ENCODE measurements around the gene E2F3. TPM values are rescaled to one million over a fixed set of nuclear protein-coding genes. Genes with fewer than 3 reads are reported as not detected.
A peak's percentile ranks its signal among the peaks of the same experiment; 100 is the strongest.

Gene E2F3
- total RNA-seq, 4 donors from 2014 or later, result 4.2 to 7.4 (median 6.9) TPM

- Histone ChIP-seq H3K27ac (peak overlapping the region in 1 of 4 donors; percentile 14), H3K4me3 (no peak overlapping the region), H3K9me3 (no peaks in the 10 kb centered on the region), H3K36me3 (no peaks in the 10 kb centered on the region), H3K4me1 (no peaks in the 10 kb centered on the region), H3K27me3 (no peaks in the 10 kb centered on the region)
- no peak for DNase-seq
- TF ChIP-seq POLR2A (IDR thresholded peaks at IDR 0.05) (no peak), CTCF (IDR thresholded peaks at IDR 0.05) (no peak)
These were observed 75.8 kb downstream of the E2F3 start for GRCh38 chr6:20477485-20477884.

- no peaks in the 10 kb centered on the region for H3K36me3 ChIP-seq
- no peak for TF ChIP-seq CTCF (IDR thresholded peaks at IDR 0.05)
- no peak for TF ChIP-seq POLR2A (IDR thresholded peaks at IDR 0.05)
These were observed 77.4 kb downstream of the E2F3 start for GRCh38 chr6:20479060-20479459.

GRCh38 chr6:20479526-20479925, 77.8 kb downstream of the E2F3 start:
- no peak for TF ChIP-seq CTCF (IDR thresholded peaks at IDR 0.05)
- no peak for TF ChIP-seq POLR2A (IDR thresholded peaks at IDR 0.05)
- no peak overlapping the region for H3K27ac ChIP-seq
- no peak overlapping the region for H3K4me3 ChIP-seq
- no peak for DNase-seq
- no peaks in the 10 kb centered on the region for H3K27me3 ChIP-seq
- no peaks in the 10 kb centered on the region for H3K4me1 ChIP-seq
- H3K9me3 ChIP-seq, result no peaks in the 10 kb centered on the region
- no peaks in the 10 kb centered on the region for H3K36me3 ChIP-seq

More at GRCh38 chr6:20479060-20479459, 77.4 kb downstream of the E2F3 start:
- no peak overlapping the region for H3K27ac ChIP-seq
- no peaks in the 10 kb centered on the region for H3K9me3 ChIP-seq
- H3K4me1 ChIP-seq, result no peaks in the 10 kb centered on the region
- H3K27me3 ChIP-seq, result no peaks in the 10 kb centered on the region
- H3K4me3 ChIP-seq, result no peak overlapping the region
- no peak for DNase-seq

- Histone ChIP-seq H3K4me1 (no peaks in the 10 kb centered on the region), H3K9me3 (no peaks in the 10 kb centered on the region), H3K36me3 (no peaks in the 10 kb centered on the region), H3K27ac (no peak overlapping the region), H3K27me3 (no peaks in the 10 kb centered on the region), H3K4me3 (no peak overlapping the region)
- DNase-seq, result no peak
- TF ChIP-seq POLR2A (IDR thresholded peaks at IDR 0.05), result no peak
- no peak for TF ChIP-seq CTCF (IDR thresholded peaks at IDR 0.05)
These were observed 79.6 kb downstream of the E2F3 start for GRCh38 chr6:20481281-20481680.

- no peaks in the 10 kb centered on the region for H3K9me3 ChIP-seq
- H3K27me3 ChIP-seq, result no peaks in the 10 kb centered on the region
- H3K4me1 ChIP-seq, result no peaks in the 10 kb centered on the region
- no peak overlapping the region for H3K27ac ChIP-seq
- no peak for DNase-seq
- no peak for TF ChIP-seq POLR2A (IDR thresholded peaks at IDR 0.05)
- TF ChIP-seq CTCF (IDR thresholded peaks at IDR 0.05), result no peak
- H3K36me3 ChIP-seq, result peaks cover 0 to 13% (median 0%) of the 10 kb centered on the region in 3 donors
- no peak overlapping the region for H3K4me3 ChIP-seq
These were observed 82.3 kb downstream of the E2F3 start for GRCh38 chr6:20483887-20484497.

- peaks cover 0 to 25% (median 0%) of the 10 kb centered on the region in 3 donors for H3K36me3 ChIP-seq
- DNase-seq, result no peak
- H3K9me3 ChIP-seq, result no peaks in the 10 kb centered on the region
- H3K4me1 ChIP-seq, result no peaks in the 10 kb centered on the region
- no peak overlapping the region for H3K27ac ChIP-seq
- H3K27me3 ChIP-seq, result no peaks in the 10 kb centered on the region
- H3K4me3 ChIP-seq, result no peak overlapping the region
- TF ChIP-seq POLR2A (IDR thresholded peaks at IDR 0.05), result no peak
- no peak for TF ChIP-seq CTCF (IDR thresholded peaks at IDR 0.05)
These were observed 85.0 kb downstream of the E2F3 start for GRCh38 chr6:20486641-20487040.
